GM18502 (cell line): ENCODE measurements around the gene LARP7.
A peak's percentile ranks its signal among the peaks of the same experiment; 100 is the strongest.
"Not testable (repeated sequence)": the region's sequence is repeated elsewhere in the genome, so short reads cannot be mapped to it uniquely, and the experiment has no call there.

Experiments used
- ATAC-seq: cut with Tn5 transposase; IDR thresholded peaks from one replicate; pipeline ENCODE4 v1.9.1; 2021; ENCODE audit warnings: mild to moderate bottlenecking; ENCODE audit not compliant: unreplicated experiment, poor library complexity

The LARP7 gene

GRCh38 chr4:112648263-112649054, 11.5 kb downstream of the LARP7 start:
- ATAC-seq, result no peak

DNA sequence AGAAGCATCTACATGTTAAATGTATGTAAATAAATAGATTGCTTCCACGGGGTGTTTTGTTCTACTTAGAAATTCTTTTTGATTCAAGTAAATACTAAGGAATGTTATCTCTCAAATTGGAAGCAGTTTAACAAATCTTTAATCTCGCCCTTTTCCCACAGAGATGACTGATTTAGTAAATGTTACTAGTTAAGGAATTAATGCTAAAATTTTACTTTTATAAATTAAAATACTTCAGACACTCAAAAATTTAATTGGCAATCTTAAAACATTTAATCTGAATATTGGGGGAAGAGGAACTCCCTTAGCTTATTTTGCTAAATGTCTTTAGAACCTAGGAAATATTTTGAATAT, 12.1 kb downstream of the LARP7 start:
- ATAC-seq, result no peak

DNA sequence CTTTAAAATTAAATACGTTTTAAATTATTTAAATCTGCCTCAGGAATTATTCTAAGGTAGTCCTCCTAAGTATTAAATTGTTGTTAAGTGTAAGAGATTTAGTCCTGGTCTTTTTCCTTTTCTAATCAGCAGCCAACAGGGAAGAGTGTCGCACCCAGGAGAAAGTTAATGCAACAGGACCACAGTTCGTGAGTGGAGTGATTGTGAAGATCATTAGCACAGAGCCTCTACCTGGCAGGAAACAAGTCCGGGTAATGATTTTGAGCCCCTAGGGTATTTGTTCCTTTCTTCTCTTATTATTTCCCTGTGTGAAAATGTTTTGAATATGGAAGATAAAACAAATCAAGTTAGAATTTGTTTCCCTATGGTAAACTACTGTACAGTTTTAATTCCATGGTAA, 13.4 kb downstream of the LARP7 start:
- ATAC-seq, result no peak

DNA sequence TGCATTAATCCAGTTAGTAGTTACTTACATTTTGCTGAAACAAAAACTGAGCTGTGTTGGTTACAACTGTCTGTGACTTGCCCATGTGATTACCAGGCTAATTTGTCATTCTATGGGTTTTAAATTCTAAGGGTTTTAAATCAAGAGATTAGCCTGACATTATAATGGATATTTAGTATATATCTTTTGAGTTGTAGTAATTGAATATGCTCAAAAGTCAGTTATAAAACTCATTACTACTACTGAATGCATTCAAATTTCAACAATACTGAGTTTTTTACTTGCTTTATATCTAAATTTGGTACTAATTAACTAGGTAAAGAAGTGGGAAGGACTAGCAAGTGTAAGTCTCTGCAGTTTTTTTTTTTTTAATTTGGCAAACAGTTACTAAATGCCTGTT, 14.7 kb downstream of the LARP7 start:
- ATAC-seq, result no peak

DNA sequence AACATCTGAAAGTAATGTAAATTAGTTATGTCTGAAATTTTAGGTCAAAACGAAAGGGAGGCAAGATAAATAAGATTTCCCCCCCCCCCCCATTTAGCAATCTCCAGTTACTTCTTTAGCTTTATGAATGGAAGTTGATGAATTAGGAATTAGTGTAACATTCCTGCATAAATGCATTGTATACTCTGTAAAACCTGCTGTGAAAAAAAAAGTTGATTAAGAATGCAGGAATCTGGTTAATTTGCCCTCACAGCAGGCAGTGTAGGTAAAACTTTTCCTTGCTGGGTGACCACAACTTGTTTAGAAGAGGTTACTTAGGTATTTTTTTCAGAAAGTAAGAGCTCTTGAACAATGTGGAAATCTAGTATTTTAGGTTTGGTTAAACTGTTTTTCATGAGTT, 15.3 kb downstream of the LARP7 start:
- ATAC-seq, result no peak

GRCh38 chr4:112655270-112655669, 18.3 kb downstream of the LARP7 start:
- ATAC-seq, result no peak

DNA sequence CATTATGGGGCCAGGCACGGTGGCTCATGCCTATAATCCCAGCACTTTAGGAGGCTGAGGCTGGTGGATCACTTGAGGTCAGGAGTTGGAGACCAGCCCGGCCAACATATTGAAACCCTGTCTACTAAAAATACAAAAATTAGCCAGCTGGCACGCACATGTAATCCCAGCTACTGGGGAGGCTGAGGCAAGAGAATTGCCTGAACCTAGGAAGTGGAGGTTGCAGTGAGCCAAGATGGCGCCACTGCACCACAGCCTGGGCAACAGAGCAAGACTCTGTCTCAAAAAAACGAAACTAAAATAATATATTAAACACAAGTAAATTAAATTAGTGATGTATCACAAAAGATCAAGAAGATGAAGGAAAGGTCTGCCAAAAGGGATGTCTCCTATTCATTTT, 19.2 kb downstream of the LARP7 start:
- ATAC-seq, result not testable (repeated sequence)

- ATAC-seq, result no peak
Measured at GRCh38 chr4:112664611-112665010, 27.7 kb downstream of the LARP7 start.

DNA sequence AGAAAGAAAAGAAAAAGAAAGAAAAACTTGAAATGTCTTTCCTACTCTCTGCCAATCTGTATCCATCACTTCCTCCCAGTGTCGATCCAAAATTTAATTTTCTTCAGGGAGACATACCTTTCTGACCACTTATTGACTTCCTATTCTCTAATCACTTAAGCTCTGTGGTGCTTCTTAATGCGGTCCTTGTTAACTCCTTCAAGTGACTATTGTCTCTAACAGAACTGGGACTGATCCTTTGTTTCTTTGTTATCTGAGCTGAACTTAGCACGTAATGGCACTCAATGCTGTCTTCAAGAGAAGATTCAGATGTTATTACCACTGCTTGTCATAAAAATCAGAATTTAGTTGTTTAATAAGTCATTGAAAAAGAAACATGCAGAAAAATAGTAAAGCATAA, 31.2 kb downstream of the LARP7 start:
- no peak for ATAC-seq

GRCh38 chr4:112673076-112673475, 36.1 kb downstream of the LARP7 start:
- ATAC-seq, result no peak

- no peak for ATAC-seq
Measured at GRCh38 chr4:112673686-112674085, 36.7 kb downstream of the LARP7 start.

DNA sequence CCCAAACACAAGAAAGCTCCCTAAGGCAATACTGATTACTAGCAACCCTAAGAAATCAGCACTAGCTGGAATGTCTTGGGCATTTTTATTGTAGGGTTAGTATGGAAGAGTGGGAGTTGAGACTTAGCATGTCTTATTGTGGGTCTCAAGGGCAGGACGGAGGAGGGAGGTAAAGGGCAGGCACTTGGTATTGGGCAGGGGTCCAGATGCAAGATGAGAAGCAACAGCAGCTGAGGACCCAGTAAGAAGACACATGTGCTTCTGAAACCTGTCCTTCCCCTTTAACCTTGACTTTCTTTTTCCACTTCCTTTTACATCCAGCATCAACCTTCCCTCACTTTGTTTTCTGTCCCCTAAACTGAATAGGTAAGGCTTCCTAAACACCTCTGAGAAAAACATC, 37.4 kb downstream of the LARP7 start:
- ATAC-seq, result no peak

DNA sequence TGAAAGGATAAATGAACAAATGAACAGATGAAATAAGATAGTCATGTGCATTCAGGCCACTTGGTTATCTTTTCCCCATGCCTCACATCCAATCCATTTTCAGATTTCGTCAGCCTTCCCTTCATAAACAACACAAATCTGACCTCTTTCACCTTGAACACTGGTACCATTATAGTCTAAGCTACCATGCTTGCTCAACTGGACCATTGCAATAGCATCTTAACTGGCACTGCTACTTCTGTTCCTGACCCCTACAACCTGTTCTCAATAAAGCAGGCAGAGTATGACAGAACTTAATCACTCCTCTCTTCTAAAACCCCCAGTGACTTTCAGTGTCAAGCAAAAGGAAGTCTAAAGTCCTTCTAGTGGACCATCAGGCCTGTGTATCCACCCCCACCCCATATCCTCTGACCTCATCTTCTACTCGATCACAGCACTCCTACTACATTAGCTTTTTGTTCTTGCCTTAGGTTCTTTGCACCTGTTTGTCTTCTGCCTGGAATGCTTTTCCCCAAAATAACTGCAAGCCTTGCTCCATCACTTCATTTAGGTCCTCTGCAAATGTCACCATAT, 40.7 kb downstream of the LARP7 start:
- no peak for ATAC-seq

DNA sequence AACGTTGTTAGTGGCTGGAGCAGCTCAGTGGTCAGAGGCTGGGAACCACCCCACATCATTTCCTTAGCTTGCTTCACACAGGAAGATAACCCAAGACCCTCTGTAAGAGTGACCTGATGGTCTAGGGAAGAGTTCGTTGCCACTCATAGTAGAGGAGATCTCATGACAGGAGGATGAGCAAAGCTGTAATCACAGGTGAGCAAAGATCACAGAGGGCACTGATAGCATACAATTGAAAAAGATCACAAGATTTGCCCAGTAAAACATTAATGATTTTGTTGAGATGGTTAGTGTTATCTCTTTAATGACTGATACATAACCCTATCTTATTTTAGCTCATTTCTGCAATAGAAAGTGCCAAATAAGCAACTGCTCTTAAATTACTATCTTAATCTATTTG, 44.1 kb downstream of the LARP7 start:
- ATAC-seq, result no peak

- no peak for ATAC-seq
Measured at GRCh38 chr4:112693507-112693906, 56.6 kb downstream of the LARP7 start.

- no peak for ATAC-seq
Measured at GRCh38 chr4:112700679-112701078, 63.7 kb downstream of the LARP7 start.

DNA sequence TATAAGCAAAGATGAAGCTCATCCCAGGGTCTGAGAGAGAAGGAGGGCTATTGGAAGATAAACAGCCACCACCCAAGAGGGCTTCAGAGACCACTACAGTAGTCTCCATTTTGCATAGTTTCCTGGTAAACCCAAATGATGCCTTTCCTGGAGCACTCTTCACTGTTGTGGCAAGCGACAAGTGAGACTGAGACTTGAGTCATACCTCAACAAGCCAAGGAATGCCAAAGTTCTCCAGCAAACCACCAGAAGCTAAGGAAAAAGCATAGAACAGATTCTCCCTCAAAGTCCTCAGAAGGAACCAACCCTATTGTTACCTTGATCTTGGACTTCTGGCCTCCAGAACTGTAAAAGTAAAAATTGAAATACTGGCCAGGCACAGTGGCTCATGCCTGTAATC, 65.9 kb downstream of the LARP7 start:
- ATAC-seq, result no peak

DNA sequence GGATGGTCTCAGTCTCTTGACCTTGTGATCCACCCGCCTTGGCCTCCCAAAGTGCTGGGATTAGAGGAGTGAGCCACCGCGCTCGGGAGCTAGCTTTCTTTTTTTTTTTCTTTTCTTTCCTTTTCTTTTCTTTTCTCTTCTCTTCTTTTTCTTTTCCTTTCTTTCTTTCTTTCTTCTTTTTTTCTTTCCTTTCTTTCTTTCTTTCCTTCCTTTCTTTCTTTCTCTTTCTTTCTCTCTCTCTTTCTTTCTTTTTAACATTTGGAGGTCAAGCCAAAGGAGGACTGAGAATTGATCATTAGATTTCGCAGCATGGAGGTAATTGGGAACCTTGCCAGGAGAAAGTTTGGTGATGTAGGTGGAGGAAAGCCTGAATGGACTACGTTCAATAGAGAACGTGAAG, 67.4 kb downstream of the LARP7 start:
- ATAC-seq, result no peak

DNA sequence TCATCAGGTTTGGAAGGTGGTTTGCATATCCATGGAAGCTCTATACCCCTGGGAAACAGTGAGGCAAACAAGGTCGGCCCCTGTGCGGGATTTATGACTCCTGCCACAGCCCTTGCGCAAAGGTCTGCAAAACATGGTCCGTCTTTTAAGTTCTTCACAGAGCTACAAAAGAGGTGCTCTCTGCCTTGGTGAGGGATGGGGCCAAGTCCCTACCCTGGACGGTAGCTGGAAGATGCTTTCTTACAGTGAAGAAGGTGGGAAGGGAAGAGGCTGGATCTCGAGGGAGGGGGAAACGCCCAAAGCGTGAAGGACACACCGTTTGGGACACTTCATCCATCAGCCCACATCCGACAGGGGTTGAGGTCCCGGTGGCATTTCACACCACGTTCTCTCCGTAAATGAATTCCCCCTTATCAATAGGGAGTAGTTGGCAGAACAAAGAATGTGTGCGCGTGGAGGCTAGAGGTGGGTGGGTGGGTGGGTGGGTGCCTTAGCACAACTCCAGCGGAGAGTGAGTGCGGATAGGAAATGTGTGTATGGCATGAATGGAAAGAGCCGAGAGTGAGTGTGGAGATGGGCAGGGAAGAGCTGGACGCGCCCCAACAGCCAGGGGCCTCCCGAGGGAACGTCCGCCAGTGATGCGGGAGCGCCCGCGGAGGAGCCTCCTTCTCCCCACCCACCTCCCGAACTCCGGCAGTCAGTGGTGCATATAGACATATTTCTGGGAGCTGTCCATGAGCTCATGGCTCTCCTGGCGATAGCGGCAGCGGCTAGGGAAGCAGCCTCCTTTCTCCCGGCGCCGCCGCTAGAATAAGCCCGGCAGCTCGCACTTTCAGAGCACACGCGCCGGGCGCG, 68.3 kb downstream of the LARP7 start:
- peak; percentile 35 for ATAC-seq

GRCh38 chr4:112705891-112706839, 69.2 kb downstream of the LARP7 start:
- ATAC-seq, result peak; percentile 63
